Measurements from ENCODE around the gene RUNX1. TPM values are rescaled to one million over a fixed set of nuclear protein-coding genes. Genes with fewer than 3 reads are reported as not detected.

Gene RUNX1
- total and polyA plus RNA-seq, 2 experiments from 2014 or later = 0.12 TPM; not detected in 1

- no peaks in the 10 kb centered on the region for H3K9me3 ChIP-seq (ENCODE audit: low read depth)
- H3K4me1 ChIP-seq (ENCODE audit: low read depth) = peaks cover 8% of the 10 kb centered on the region
- peak overlapping the region; percentile 49 for H3K4me3 ChIP-seq
- TF ChIP-seq CTCF (IDR thresholded peaks at IDR 0.05; ENCODE audit: low read depth, low read length) = peak; percentile 54
- H3K27ac ChIP-seq = no peak overlapping the region
- peak; percentile 72 to 88 for DNase-seq (ENCODE audit: low read depth in 1 of 2, low spot score in 1 of 2)
- H3K27me3 ChIP-seq = peaks cover 97% of the 10 kb centered on the region
- H3K36me3 ChIP-seq = no peaks in the 10 kb centered on the region
Observed at GRCh38 chr21:34889676-34890469, 159.2 kb downstream of the RUNX1 start.

- H3K27ac ChIP-seq = no peak overlapping the region
Observed at GRCh38 chr21:34889320-34889675, 159.8 kb downstream of the RUNX1 start.

GRCh38 chr21:34888569-34889319 lies 160.4 kb downstream of the RUNX1 start:
- no peak overlapping the region for H3K27ac ChIP-seq
- TF ChIP-seq CTCF (IDR thresholded peaks at IDR 0.05; ENCODE audit: low read depth, low read length) = no peak
- peak; percentile 96 to 98 for DNase-seq (ENCODE audit: low read depth in 1 of 2, low spot score in 1 of 2)
- H3K9me3 ChIP-seq (ENCODE audit: low read depth) = no peaks in the 10 kb centered on the region
- H3K27me3 ChIP-seq = peaks cover 97% of the 10 kb centered on the region
- H3K4me3 ChIP-seq = peak overlapping the region; percentile 49
- H3K36me3 ChIP-seq = no peaks in the 10 kb centered on the region
- peaks cover 8% of the 10 kb centered on the region for H3K4me1 ChIP-seq (ENCODE audit: low read depth)

More at GRCh38 chr21:34889320-34889675, 159.8 kb downstream of the RUNX1 start:
- peak; percentile 44 to 87 for DNase-seq (ENCODE audit: low read depth in 1 of 2, low spot score in 1 of 2)
- H3K27me3 ChIP-seq = peaks cover 97% of the 10 kb centered on the region
- peak overlapping the region; percentile 49 for H3K4me3 ChIP-seq
- no peak for TF ChIP-seq CTCF (IDR thresholded peaks at IDR 0.05; ENCODE audit: low read depth, low read length)
- H3K9me3 ChIP-seq (ENCODE audit: low read depth) = no peaks in the 10 kb centered on the region
- peaks cover 8% of the 10 kb centered on the region for H3K4me1 ChIP-seq (ENCODE audit: low read depth)
- no peaks in the 10 kb centered on the region for H3K36me3 ChIP-seq

- Histone ChIP-seq H3K4me1 (ENCODE audit: low read depth) (peaks cover 8% of the 10 kb centered on the region), H3K36me3 (no peaks in the 10 kb centered on the region), H3K27ac (no peak overlapping the region), H3K9me3 (ENCODE audit: low read depth) (no peaks in the 10 kb centered on the region), H3K4me3 (peak overlapping the region; percentile 7), H3K27me3 (peaks cover 97% of the 10 kb centered on the region)
- peak; percentile 39 to 91 for DNase-seq (ENCODE audit: low read depth in 1 of 2, low spot score in 1 of 2)
- no peak for TF ChIP-seq CTCF (IDR thresholded peaks at IDR 0.05; ENCODE audit: low read depth, low read length)
Observed at GRCh38 chr21:34887725-34888568, 161.2 kb downstream of the RUNX1 start.

GRCh38 chr21:34887105-34887442 lies 162.0 kb downstream of the RUNX1 start:
- Histone ChIP-seq H3K4me3 (no peak overlapping the region), H3K36me3 (no peaks in the 10 kb centered on the region), H3K4me1 (ENCODE audit: low read depth) (peaks cover 8% of the 10 kb centered on the region), H3K9me3 (ENCODE audit: low read depth) (no peaks in the 10 kb centered on the region), H3K27me3 (peaks cover 97% of the 10 kb centered on the region), H3K27ac (no peak overlapping the region)
- DNase-seq (ENCODE audit: low read depth in 1 of 2, low spot score in 1 of 2) = no peak
- no peak for TF ChIP-seq CTCF (IDR thresholded peaks at IDR 0.05; ENCODE audit: low read depth, low read length)

Data from cardiac muscle cell (in vitro differentiated cells and primary cell).